ENCODE data around the gene PLEKHH2.
A peak's percentile ranks its signal among the peaks of the same experiment; 100 is the strongest.
"Not testable (repeated sequence)": the region's sequence is repeated elsewhere in the genome, so short reads cannot be mapped to it uniquely, and the experiment has no call there.

Gene PLEKHH2

DNA sequence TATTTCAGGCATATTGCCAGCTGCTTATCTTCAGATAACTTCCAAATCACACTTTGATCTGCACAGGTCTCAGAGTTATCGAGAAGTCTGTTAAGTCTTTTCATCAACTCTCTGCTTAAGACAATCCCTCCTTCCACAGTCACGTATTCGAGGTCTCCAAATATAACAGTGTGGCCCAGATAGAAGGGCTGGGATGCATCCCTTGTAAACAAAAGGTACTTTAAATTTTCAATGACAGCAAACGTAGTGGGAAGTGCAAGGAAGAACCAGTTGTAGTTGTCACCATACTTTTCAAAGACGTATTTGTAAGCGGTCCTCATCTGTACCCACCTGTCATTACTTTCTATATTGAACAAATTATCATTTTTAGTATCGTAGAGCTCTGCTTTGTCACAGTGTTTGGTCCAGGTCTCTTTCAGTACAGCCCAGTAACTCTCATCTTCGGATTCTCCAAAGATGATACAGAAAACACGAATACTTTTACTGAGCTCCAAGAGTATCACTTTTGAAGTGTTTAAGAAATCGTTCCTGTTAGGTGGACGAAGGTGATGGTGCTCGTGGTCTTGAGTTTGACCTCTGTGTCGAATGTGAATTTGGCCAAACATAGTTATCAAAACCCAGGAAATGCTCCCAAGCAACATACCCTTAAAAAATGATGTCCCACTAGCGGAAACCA is 38.7 kb downstream of the PLEKHH2 start:
- H3K4me3 ChIP-seq (ENCODE audit: low read depth, low read length), result peak overlapping the region; percentile 38
- DNase-seq (ENCODE audit: low read depth), result no peak
- in situ Hi-C loops (cut with HindIII; ENCODE audit: low sequenced_read_pairs), result no loop called here
- TF ChIP-seq CTCF (IDR thresholded peaks at IDR 0.05; ENCODE audit: low read depth, low read length, missing control alignments), result no peak

- TF ChIP-seq CTCF (IDR thresholded peaks at IDR 0.05; ENCODE audit: low read depth, low read length, missing control alignments), result no peak
- DNase-seq (ENCODE audit: low read depth), result peak; percentile 29
- peak within 1 kb of the TSS; percentile 38 for H3K4me3 ChIP-seq (ENCODE audit: low read depth, low read length)
- in situ Hi-C loops (cut with HindIII; ENCODE audit: low sequenced_read_pairs), result no loop called here
Observed at GRCh38 chr2:43676322-43677050, 39.4 kb downstream of the PLEKHH2 start, which contains the start of gene C1GALT1C1L. TSS of gene C1GALT1C1L (minus strand) at chr2:43676429. CDS start at chr2:43676322, 107 bp downstream.

DNA sequence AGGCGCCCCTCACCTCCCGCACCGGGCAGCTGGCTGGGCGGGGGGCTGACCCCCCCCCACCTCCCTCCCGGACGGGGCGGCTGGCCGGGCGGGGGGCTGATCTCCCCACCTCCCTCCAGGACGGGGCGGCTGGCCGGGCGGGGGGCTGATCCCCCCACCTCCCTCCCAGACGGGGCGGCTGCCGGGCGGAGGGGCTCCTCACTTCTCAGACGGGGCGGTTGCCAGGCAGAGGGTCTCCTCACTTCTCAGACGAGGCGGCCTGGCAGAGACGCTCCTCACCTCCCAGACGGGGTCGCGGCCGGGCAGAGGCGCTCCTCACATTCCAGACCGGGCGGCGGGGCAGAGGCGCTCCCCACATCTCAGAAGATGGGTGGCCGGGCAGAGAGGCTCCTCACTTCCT is 40.7 kb downstream of the PLEKHH2 start:
- DNase-seq (ENCODE audit: low read depth); in situ Hi-C loops (cut with HindIII; ENCODE audit: low sequenced_read_pairs); H3K4me3 ChIP-seq (ENCODE audit: low read depth, low read length): not testable (repeated sequence)

GRCh38 chr2:43685357-43685756 is 48.3 kb downstream of the PLEKHH2 start:
- TF ChIP-seq CTCF (IDR thresholded peaks at IDR 0.05; ENCODE audit: low read depth, low read length, missing control alignments), result no peak
- H3K4me3 ChIP-seq (ENCODE audit: low read depth, low read length), result no peak overlapping the region
- DNase-seq (ENCODE audit: low read depth), result no peak
- in situ Hi-C loops (cut with HindIII; ENCODE audit: low sequenced_read_pairs), result no loop called here

DNA sequence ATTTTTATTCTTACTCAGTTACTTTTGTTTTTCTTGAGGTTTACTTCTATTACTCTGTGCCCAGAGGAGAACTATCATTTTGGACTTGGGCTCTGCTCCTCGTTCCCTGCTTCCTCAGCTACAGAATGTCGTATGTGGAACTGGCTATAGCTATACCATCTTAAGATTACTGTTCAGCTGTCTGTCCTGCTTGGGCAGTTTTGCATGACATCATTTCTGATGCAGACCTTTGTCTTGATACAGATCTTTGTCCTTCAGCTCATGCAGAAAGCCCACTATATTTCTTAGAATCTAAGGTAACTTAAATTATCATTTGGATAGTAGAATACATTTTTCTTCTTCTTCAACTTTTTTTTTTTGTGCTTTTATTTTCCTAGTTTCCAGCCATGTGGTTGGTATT is 52.9 kb downstream of the PLEKHH2 start:
- in situ Hi-C loops (cut with HindIII; ENCODE audit: low sequenced_read_pairs), result no loop called here
- no peak for TF ChIP-seq CTCF (IDR thresholded peaks at IDR 0.05; ENCODE audit: low read depth, low read length, missing control alignments)
- no peak for DNase-seq (ENCODE audit: low read depth)
- H3K4me3 ChIP-seq (ENCODE audit: low read depth, low read length), result no peak overlapping the region

DNA sequence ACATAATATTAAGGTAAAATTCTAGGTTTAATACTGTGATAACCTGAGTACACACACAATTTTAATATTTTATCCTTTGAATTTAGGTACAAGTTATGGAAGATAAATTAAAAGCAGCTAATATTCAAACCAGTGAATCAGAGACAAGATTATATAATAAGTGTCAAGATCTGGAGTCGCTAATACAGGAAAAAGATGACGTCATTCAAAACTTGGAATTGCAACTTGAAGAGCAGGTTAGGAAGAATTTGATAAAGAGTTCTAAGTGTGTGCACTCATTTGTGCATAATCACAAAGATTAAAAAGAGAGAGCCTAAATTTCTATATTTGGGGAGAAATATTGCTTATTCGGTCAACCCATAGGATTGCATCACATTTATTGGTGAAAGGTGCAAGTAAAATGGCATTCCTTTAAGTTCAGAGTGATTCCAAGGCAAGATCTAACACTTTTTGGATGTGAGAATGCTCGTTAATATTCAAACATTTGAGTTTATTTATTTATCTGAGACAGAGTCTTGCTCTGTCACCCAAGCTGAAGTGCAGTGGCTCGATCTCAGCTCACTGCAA is 55.5 kb downstream of the PLEKHH2 start:
- H3K4me3 ChIP-seq (ENCODE audit: low read depth, low read length), result no peak overlapping the region
- no peak for TF ChIP-seq CTCF (IDR thresholded peaks at IDR 0.05; ENCODE audit: low read depth, low read length, missing control alignments)
- in situ Hi-C loops (cut with HindIII; ENCODE audit: low sequenced_read_pairs), result no loop called here
- DNase-seq (ENCODE audit: low read depth), result no peak

GRCh38 chr2:43698140-43698539 is 61.1 kb downstream of the PLEKHH2 start:
- in situ Hi-C loops (cut with HindIII; ENCODE audit: low sequenced_read_pairs); H3K4me3 ChIP-seq (ENCODE audit: low read depth, low read length); DNase-seq (ENCODE audit: low read depth): not testable (repeated sequence)

Data from astrocyte of the cerebellum (primary cell).